CD4-positive, alpha-beta T cell treated with Interleukin-6 at 100 ng/mL for 8 hours (primary cell): Measurements from ENCODE around the gene PDE10A.

Source experiments
- DNase-seq: peaks from one replicate; pipeline ENCODE4 v3.0.0-alpha.2; 2020; ENCODE audit warnings: mixed read lengths, low spot score

The PDE10A gene

GRCh38 chr6:165678429-165678828 lies 15.4 kb upstream of the PDE10A start:
- DNase-seq, result no peak

- no peak for DNase-seq
These were observed 14.1 kb upstream of the PDE10A start for GRCh38 chr6:165677091-165677490.

GRCh38 chr6:165676435-165677068 lies 13.5 kb upstream of the PDE10A start:
- no peak for DNase-seq

GRCh38 chr6:165675120-165675519 lies 12.1 kb upstream of the PDE10A start:
- no peak for DNase-seq

GRCh38 chr6:165674155-165675029 lies 11.4 kb upstream of the PDE10A start:
- no peak for DNase-seq

GRCh38 chr6:165671222-165671768 lies 8.3 kb upstream of the PDE10A start:
- no peak for DNase-seq

- no peak for DNase-seq
These were observed 5.9 kb upstream of the PDE10A start for GRCh38 chr6:165668951-165669350.

GRCh38 chr6:165665384-165665672 lies 2.3 kb upstream of the PDE10A start:
- DNase-seq, result no peak

GRCh38 chr6:165664559-165665383 lies 1.7 kb upstream of the PDE10A start:
- no peak for DNase-seq

GRCh38 chr6:165663736-165664558 lies 906 bp upstream of the PDE10A start:
- no peak for DNase-seq

GRCh38 chr6:165663377-165663735 lies 315 bp upstream of the PDE10A start:
- DNase-seq, result no peak

GRCh38 chr6:165662041-165662748 lies 846 bp downstream of the PDE10A start:
- no peak for DNase-seq

GRCh38 chr6:165661664-165662025 lies 1.4 kb downstream of the PDE10A start:
- DNase-seq, result no peak

- DNase-seq, result no peak
These were observed 2.0 kb downstream of the PDE10A start for GRCh38 chr6:165660857-165661663.

GRCh38 chr6:165659945-165660856 lies 2.8 kb downstream of the PDE10A start:
- DNase-seq, result no peak

- DNase-seq, result no peak
These were observed 4.5 kb downstream of the PDE10A start for GRCh38 chr6:165658395-165659058.

GRCh38 chr6:165657325-165657680 lies 5.7 kb downstream of the PDE10A start:
- no peak for DNase-seq

GRCh38 chr6:165656581-165657324 lies 6.3 kb downstream of the PDE10A start:
- DNase-seq, result no peak
